Endometrium (tissue), 2 donors: ENCODE measurements around the gene MLYCD.
A peak's percentile ranks its signal among the peaks of the same experiment; 100 is the strongest.

Source experiments
- FAIRE-seq: peaks from 2 replicates; lab custom pipeline; 2012; peaks lifted over from hg19 to GRCh38; lab: Jason Lieb, UNC
- donor health status: control.
- donor health status: control.

The MLYCD gene

DNA sequence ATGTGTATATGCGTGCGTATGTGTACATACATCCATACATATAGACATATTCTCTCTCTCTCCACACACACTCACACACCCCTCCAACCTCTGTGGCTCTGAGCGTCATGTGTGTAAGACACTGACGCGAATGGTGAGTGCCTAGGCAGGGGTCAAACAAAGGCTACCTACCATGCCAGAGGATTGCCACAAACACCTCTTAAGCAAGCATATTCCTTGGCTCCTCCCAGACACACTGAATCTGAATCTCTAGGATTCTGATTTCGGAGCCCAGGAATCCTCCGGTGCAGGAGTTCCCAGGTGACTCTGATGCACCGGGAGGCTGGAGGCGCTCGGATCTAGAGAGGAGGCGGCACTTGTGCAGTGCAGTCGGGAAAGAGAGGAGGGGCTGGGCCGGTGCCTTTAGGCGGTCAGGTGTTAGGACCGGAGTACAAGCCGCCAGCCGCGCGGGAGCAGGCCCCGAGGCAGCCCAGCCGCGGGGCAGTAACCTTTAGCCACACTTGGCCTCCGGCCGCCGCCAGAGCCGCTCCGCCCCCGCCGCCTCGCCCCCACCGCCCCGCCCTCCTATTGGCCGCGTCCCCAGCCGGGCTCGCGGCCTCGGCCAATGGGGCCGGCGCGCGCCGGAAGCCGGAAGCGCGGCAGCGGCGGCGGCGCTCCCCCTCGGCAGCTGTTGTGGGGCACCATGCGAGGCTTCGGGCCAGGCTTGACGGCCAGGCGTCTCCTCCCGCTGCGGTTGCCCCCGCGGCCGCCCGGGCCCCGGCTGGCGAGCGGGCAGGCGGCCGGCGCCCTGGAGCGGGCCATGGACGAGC, at the start of gene MLYCD:
Gene MLYCD, plus strand, starts transcription at position 653 of the 809 bp plus-strand sequence. Its CDS starts 30 bp downstream, at position 683.
- FAIRE-seq, result no peak

DNA sequence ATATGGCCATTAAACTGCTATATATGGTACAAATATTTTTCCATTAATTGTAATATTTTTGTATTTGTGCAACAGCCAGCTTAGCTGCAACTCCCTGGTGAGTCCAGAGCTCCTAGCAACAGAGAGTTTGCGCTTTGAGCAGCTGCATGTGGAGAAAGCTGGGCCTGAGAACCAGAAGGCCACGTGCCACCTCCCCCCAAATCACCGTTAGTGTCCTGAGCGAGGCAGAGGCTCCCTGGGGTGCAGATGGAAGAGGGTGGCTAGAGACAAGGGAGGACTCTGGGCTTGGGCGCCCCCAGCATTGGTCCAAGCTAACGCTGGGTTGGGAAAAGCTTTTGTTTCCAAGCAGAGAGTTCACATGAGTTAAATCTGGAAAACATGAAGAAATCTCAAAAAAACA, 49.5 kb upstream of the MLYCD start:
- FAIRE-seq, result no peak

GRCh38 chr16:83850947-83851346, 48.0 kb upstream of the MLYCD start:
- no peak for FAIRE-seq

- FAIRE-seq, result no peak
Measured at GRCh38 chr16:83851473-83851872, 47.4 kb upstream of the MLYCD start.

GRCh38 chr16:83852774-83853173, 46.1 kb upstream of the MLYCD start:
- no peak for FAIRE-seq

DNA sequence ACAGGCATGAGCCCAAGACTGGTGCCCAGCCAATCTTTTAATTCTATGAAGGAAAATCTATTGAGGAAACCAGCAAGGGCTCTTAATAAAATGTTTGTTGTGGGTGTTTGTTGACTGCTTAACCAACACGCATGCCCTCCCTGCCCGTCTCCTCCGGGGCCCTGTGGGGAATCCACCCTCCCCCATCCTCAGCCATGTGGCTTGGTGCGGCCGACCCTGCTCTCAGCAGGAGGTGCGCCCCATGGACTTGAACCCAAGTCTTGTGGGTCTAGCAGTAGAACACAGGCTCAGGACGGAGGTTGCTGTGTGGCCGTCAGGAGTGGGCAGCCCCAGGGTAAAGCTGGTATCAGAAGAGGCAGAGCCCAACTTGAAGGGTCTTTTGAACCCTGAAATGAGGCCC, 45.1 kb upstream of the MLYCD start:
- FAIRE-seq, result no peak

- no peak for FAIRE-seq
Measured at GRCh38 chr16:83854420-83854819, 44.5 kb upstream of the MLYCD start.

DNA sequence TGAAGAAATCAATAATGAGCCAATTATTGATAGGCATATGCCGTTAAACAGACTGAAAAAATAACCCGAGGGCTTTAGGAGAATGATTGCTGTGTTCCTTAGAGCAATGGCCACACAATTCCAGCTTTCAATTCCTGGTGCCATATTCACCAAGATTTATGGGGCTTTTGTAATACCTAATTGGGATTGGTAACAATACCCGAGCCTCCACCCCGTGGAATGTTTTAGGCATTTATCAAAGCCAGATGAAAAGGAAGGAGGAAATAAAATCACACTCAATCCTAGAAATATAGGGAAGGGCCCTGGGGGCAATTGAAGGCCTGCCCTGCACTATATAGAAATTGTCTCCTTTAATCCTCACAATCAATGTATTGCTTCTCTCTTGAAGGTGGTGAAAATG, 42.1 kb upstream of the MLYCD start:
- FAIRE-seq, result no peak

- FAIRE-seq, result no peak
Measured at GRCh38 chr16:83859265-83859664, 39.6 kb upstream of the MLYCD start.

DNA sequence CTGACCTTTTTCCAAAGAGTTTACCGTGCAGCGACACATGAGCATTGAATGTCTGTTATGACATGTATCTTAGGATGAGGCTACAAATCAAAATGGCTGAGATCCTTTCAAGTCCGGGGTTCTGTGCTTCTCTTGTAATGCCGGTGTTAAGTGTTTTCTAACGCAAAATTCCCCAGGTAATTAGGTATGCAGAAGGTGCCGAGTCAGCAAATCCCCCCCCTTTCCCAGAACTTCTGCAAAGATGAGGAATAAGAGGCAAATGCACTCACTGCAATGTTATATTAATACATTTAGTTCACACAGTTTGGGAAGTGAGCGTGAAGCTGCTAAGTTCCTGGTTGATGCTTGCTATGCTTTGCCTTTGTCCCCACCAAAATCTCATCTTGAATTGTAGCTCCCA, 36.3 kb upstream of the MLYCD start:
- FAIRE-seq, result no peak

GRCh38 chr16:83863682-83864081, 35.2 kb upstream of the MLYCD start:
- no peak for FAIRE-seq

GRCh38 chr16:83870830-83871229, 28.1 kb upstream of the MLYCD start:
- no peak for FAIRE-seq

- peak; percentile 35 for FAIRE-seq
Measured at GRCh38 chr16:83878838-83879237, 20.1 kb upstream of the MLYCD start.

DNA sequence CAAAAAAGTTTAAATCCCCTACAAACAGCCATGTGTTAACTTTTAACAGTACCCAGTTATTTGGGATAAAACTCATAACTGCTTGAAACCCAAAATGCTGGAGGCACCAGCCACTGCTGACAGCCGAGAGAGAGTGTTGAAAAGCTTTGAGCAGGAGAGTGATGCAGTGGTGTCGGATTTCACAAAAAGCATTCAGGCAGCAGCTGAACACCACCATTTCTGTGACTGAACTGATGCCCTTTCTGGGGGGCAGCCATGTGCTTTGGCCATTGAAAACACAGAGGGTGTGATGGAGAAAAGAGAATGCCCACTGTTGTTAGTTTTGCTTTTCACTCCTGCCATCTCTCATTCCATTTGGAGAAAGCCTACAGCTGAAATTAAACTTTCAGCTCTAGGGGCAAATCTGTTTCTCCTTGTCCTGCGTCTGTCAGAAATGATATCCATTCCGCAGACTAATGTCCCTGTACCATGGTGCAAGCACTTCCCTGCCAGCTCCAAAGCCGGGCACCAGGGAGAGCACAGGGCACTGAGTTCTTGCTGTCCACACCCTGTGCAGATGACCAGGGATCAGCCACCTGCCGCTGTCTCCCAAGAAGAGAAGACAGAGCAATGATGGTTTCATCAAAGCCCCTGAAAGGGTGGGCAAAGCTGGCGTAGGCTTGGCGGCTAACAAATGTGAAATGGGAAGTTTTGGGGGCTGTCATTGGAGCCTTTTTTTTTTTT, 16.6 kb upstream of the MLYCD start:
- FAIRE-seq, result no peak

- FAIRE-seq, result no peak
Measured at GRCh38 chr16:83886199-83886971, 12.5 kb upstream of the MLYCD start.

GRCh38 chr16:83887080-83887479, 11.8 kb upstream of the MLYCD start:
- FAIRE-seq, result no peak

- no peak for FAIRE-seq
Measured at GRCh38 chr16:83887564-83887963, 11.4 kb upstream of the MLYCD start.

GRCh38 chr16:83888672-83889044, 10.3 kb upstream of the MLYCD start:
- FAIRE-seq, result no peak

DNA sequence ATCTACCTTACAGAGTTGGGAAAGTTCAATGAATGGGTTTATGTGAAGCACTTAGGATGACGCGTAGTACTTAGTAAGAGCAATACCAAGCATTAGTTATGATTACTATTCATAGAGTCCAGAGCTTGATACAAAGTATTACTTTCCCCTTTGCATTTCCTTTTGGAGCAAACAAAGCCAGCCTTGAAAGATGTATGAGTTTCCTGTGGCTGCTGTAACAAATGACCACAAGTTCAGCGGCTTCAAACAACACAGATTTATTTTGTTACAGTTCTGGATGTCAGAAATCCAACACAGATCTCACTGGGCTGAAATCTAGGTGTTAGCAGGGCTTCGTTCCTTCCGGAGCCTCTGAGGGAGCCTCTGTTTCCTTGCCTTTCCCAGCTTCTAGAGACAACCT, 8.6 kb upstream of the MLYCD start:
- no peak for FAIRE-seq

DNA sequence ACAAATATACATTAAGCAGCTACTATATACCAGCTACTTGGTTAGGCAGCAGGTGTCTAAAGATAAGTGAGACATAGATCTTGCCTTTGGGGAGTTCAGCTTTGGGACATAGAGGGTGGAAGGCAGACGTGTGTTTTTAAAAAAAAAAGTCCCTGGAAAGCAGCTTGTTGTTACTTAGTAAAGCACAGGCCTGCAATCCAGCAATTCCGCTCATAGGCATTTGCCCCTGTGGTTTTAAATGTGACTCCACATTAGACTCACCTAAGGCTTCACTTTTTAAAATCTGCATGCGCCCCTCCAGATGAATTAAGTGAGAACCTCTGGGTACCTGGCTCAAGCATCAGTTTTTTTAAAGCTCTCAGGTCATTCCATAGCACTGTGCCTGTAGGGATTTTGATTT, 7.2 kb upstream of the MLYCD start:
- no peak for FAIRE-seq

GRCh38 chr16:83895243-83895642, 3.7 kb upstream of the MLYCD start:
- no peak for FAIRE-seq

GRCh38 chr16:83895942-83896341, 3.0 kb upstream of the MLYCD start:
- no peak for FAIRE-seq
